ENCODE data around the gene ADAMTS3.

The ADAMTS3 gene

DNA sequence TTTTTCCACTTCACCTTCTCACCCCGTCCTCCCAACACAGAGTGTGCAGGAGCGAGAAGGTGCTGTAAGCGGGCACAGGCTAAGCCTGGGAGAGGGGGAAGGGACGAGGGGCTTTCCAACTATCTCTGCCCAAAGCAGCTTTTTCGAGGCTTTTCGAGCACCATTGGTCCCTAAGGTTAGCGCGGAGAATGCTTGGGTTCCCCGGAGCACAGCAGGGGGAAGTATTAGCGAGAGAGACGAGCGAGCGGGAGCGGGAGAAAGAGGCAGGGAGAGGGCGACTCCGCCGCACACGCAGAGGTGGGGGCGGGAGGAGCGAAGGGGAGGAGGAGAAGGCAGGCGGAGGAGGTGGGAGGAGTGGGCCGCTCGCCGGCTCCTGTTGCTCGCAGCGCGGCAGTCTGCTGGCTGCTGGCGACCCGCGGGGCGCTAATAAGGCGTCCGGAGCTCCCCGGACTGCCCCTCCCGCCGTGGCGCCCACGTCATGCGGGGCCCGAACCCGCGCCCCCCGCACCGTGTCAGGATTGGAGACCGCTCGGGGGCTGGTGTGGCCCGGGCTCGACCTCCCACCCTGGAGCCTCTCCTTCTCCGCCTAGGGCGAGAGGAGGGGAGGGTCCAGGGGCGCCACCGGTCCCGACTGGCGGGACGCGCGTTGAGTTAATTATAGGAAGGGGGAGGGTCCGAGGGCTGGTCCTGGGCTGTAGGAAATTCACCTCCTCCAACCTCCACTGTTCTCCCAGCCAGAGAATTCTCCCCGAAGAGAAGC lies at the start of gene ADAMTS3 (continued):
- TF ChIP-seq, protein P1, sequence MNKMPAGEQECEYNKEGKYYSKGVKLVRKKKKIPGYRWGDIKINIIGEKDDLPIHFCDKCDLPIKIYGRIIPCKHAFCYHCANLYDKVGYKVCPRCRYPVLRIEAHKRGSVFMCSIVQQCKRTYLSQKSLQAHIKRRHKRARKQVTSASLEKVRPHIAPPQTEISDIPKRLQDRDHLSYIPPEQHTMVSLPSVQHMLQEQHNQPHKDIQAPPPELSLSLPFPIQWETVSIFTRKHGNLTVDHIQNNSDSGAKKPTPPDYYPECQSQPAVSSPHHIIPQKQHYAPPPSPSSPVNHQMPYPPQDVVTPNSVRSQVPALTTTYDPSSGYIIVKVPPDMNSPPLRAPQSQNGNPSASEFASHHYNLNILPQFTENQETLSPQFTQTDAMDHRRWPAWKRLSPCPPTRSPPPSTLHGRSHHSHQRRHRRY (tag by site-specific recombination; IDR thresholded peaks at IDR 0.05), result no peak
- TF ChIP-seq, protein P2, sequence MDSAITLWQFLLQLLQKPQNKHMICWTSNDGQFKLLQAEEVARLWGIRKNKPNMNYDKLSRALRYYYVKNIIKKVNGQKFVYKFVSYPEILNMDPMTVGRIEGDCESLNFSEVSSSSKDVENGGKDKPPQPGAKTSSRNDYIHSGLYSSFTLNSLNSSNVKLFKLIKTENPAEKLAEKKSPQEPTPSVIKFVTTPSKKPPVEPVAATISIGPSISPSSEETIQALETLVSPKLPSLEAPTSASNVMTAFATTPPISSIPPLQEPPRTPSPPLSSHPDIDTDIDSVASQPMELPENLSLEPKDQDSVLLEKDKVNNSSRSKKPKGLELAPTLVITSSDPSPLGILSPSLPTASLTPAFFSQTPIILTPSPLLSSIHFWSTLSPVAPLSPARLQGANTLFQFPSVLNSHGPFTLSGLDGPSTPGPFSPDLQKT (IDR thresholded peaks at IDR 0.05; ENCODE audit: borderline replicate concordance, low read depth, low read length), result no peak
- peak; percentile 83 for TF ChIP-seq ZBTB17 (tag by site-specific recombination; IDR thresholded peaks at IDR 0.05)
- TF ChIP-seq IKZF3 (tag by site-specific recombination; IDR thresholded peaks at IDR 0.05), result peak; percentile 71
- TF ChIP-seq ZNF404 (tag by site-specific recombination; IDR thresholded peaks at IDR 0.05), result no peak
- TF ChIP-seq KLF1 (tag by site-specific recombination; IDR thresholded peaks at IDR 0.05), result peak; percentile 55
- TF ChIP-seq, protein P3, sequence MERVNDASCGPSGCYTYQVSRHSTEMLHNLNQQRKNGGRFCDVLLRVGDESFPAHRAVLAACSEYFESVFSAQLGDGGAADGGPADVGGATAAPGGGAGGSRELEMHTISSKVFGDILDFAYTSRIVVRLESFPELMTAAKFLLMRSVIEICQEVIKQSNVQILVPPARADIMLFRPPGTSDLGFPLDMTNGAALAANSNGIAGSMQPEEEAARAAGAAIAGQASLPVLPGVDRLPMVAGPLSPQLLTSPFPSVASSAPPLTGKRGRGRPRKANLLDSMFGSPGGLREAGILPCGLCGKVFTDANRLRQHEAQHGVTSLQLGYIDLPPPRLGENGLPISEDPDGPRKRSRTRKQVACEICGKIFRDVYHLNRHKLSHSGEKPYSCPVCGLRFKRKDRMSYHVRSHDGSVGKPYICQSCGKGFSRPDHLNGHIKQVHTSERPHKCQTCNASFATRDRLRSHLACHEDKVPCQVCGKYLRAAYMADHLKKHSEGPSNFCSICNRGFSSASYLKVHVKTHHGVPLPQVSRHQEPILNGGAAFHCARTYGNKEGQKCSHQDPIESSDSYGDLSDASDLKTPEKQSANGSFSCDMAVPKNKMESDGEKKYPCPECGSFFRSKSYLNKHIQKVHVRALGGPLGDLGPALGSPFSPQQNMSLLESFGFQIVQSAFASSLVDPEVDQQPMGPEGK (tag by site-specific recombination; IDR thresholded peaks at IDR 0.05), result peak; percentile 87
- no peak for TF ChIP-seq ZNF658 (tag by site-specific recombination; IDR thresholded peaks at IDR 0.05)
- no peak for TF ChIP-seq ZNF621 (tag by site-specific recombination; IDR thresholded peaks at IDR 0.05)
- TF ChIP-seq ZEB2 (tag by site-specific recombination; IDR thresholded peaks at IDR 0.05), result peak; percentile 48; the same call in 1 of the 2 replicates
- TF ChIP-seq ZNF548 (tag by site-specific recombination; IDR thresholded peaks at IDR 0.05), result no peak
- TF ChIP-seq, protein P4, sequence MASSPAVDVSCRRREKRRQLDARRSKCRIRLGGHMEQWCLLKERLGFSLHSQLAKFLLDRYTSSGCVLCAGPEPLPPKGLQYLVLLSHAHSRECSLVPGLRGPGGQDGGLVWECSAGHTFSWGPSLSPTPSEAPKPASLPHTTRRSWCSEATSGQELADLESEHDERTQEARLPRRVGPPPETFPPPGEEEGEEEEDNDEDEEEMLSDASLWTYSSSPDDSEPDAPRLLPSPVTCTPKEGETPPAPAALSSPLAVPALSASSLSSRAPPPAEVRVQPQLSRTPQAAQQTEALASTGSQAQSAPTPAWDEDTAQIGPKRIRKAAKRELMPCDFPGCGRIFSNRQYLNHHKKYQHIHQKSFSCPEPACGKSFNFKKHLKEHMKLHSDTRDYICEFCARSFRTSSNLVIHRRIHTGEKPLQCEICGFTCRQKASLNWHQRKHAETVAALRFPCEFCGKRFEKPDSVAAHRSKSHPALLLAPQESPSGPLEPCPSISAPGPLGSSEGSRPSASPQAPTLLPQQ (tag by site-specific recombination; IDR thresholded peaks at IDR 0.05), result peak; percentile 36
- peak; percentile 86 for TF ChIP-seq ZIC2 (tag by site-specific recombination; IDR thresholded peaks at IDR 0.05)
- TF ChIP-seq GLIS1 (tag by site-specific recombination; IDR thresholded peaks at IDR 0.05), result peak; percentile 66; the same call in 1 of the 2 replicates
- 0 out of 2 replicates have a peak, but pooled peaks have one; percentile 46 for TF ChIP-seq ZNF10 (tag by site-specific recombination; IDR thresholded peaks at IDR 0.05)
- TF ChIP-seq, protein P5, sequence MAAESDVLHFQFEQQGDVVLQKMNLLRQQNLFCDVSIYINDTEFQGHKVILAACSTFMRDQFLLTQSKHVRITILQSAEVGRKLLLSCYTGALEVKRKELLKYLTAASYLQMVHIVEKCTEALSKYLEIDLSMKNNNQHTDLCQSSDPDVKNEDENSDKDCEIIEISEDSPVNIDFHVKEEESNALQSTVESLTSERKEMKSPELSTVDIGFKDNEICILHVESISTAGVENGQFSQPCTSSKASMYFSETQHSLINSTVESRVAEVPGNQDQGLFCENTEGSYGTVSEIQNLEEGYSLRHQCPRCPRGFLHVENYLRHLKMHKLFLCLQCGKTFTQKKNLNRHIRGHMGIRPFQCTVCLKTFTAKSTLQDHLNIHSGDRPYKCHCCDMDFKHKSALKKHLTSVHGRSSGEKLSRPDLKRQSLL (tag by site-specific recombination; IDR thresholded peaks at IDR 0.05), result peak; percentile 54; the same call in 1 of the 2 replicates
- peak; percentile 12; the same call in 1 of the 2 replicates for TF ChIP-seq TRIM28 (IDR thresholded peaks at IDR 0.05; ENCODE audit: borderline replicate concordance, low read length)
- TF ChIP-seq, protein P6, sequence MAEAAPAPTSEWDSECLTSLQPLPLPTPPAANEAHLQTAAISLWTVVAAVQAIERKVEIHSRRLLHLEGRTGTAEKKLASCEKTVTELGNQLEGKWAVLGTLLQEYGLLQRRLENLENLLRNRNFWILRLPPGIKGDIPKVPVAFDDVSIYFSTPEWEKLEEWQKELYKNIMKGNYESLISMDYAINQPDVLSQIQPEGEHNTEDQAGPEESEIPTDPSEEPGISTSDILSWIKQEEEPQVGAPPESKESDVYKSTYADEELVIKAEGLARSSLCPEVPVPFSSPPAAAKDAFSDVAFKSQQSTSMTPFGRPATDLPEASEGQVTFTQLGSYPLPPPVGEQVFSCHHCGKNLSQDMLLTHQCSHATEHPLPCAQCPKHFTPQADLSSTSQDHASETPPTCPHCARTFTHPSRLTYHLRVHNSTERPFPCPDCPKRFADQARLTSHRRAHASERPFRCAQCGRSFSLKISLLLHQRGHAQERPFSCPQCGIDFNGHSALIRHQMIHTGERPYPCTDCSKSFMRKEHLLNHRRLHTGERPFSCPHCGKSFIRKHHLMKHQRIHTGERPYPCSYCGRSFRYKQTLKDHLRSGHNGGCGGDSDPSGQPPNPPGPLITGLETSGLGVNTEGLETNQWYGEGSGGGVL (tag by site-specific recombination; IDR thresholded peaks at IDR 0.05), result peak; percentile 97
- peak; percentile 97 for TF ChIP-seq ZFHX2 (tag by site-specific recombination; conservative IDR thresholded peaks at IDR 0.05)
- TF ChIP-seq KLF10 (tag by site-specific recombination; IDR thresholded peaks at IDR 0.05), result no peak
- TF ChIP-seq ZNF391 (tag by site-specific recombination; IDR thresholded peaks at IDR 0.05; ENCODE audit: borderline replicate concordance, low read depth), result peak; percentile 33; the same call in 1 of the 2 replicates
- no peak; the same call in 1 of the 2 replicates for TF ChIP-seq MZF1 (tag by site-specific recombination; IDR thresholded peaks at IDR 0.05; ENCODE audit: borderline replicate concordance)
- TF ChIP-seq ZNF140 (tag by site-specific recombination; IDR thresholded peaks at IDR 0.05), result no peak
- TF ChIP-seq ZNF768 (tag by site-specific recombination; IDR thresholded peaks at IDR 0.05), result no peak
- TF ChIP-seq ZNF132 (tag by site-specific recombination; IDR thresholded peaks at IDR 0.05; ENCODE audit: borderline replicate concordance), result no peak
- TF ChIP-seq, protein P7, sequence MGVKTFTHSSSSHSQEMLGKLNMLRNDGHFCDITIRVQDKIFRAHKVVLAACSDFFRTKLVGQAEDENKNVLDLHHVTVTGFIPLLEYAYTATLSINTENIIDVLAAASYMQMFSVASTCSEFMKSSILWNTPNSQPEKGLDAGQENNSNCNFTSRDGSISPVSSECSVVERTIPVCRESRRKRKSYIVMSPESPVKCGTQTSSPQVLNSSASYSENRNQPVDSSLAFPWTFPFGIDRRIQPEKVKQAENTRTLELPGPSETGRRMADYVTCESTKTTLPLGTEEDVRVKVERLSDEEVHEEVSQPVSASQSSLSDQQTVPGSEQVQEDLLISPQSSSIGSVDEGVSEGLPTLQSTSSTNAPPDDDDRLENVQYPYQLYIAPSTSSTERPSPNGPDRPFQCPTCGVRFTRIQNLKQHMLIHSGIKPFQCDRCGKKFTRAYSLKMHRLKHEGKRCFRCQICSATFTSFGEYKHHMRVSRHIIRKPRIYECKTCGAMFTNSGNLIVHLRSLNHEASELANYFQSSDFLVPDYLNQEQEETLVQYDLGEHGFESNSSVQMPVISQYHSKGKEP (tag by site-specific recombination; IDR thresholded peaks at IDR 0.05), result no peak
- peak; percentile 22; the same call in 1 of the 2 replicates for TF ChIP-seq ZNF501 (tag by site-specific recombination; IDR thresholded peaks at IDR 0.05)
- no peak for TF ChIP-seq REPIN1 (tag by site-specific recombination; IDR thresholded peaks at IDR 0.05; ENCODE audit: low read depth)
- TF ChIP-seq KLF16 (tag by site-specific recombination; IDR thresholded peaks at IDR 0.05), result peak; percentile 78
- peak; percentile 42; the same call in 1 of the 2 replicates for TF ChIP-seq ZBTB48 (tag by site-specific recombination; IDR thresholded peaks at IDR 0.05)

Data from HEK293 (cell line).